Liver (tissue), 9 donors: ENCODE data around the gene WEE1. TPM values are rescaled to one million over a fixed set of nuclear protein-coding genes. Genes with fewer than 3 reads are reported as not detected.
A peak's percentile ranks its signal among the peaks of the same experiment; 100 is the strongest.

ENCODE experiments used
- DNase-seq: peaks from one replicate; pipeline ENCODE4 v3.0.0-alpha.2; 2017; ENCODE audit warnings: low spot score
- H3K27ac ChIP-seq, 2 donors: one replicate each; pipeline ENCODE4 v1.7.0; 2013; ENCODE audit warnings: inconsistent platforms in 2 of 2, low read length in 2 of 2, control low read depth in 1 of 2, low read depth in 1 of 2, mild to moderate bottlenecking in 1 of 2
- H3K27me3 ChIP-seq, 4 donors: one replicate each; pipeline versions ENCODE4 v1.6.1 to v1.7.0; 2013; ENCODE audit warnings: low read length in 3 of 4, inconsistent platforms in 1 of 4, mild to moderate bottlenecking in 1 of 4, moderate library complexity in 1 of 4; ENCODE audit not compliant: control insufficient read depth in 4 of 4, insufficient read depth in 4 of 4
- H3K36me3 ChIP-seq, 4 donors: one replicate each; pipeline versions ENCODE4 v1.6.1 to v1.7.0; 2013; ENCODE audit warnings: low read length in 3 of 4, mild to moderate bottlenecking in 3 of 4, low read depth in 1 of 4, moderate library complexity in 1 of 4; ENCODE audit not compliant: control insufficient read depth in 4 of 4, insufficient read depth in 3 of 4
- H3K4me1 ChIP-seq, 4 donors: one replicate each; pipeline versions ENCODE4 v1.6.1 to v1.7.0; 2013; ENCODE audit warnings: low read length in 3 of 4, mild to moderate bottlenecking in 3 of 4, moderate library complexity in 1 of 4; ENCODE audit not compliant: control insufficient read depth in 4 of 4, insufficient read depth in 4 of 4
- H3K4me3 ChIP-seq, 3 donors: one replicate each; pipeline versions ENCODE4 v1.6.1 to v1.7.0; 2013; ENCODE audit warnings: low read length in 3 of 3, control low read depth in 1 of 3, low read depth in 1 of 3, mild to moderate bottlenecking in 1 of 3
- H3K9ac ChIP-seq, 2 donors: one replicate each; pipeline ENCODE4 v1.7.0; 2013; ENCODE audit warnings: low read length in 2 of 2, mild to moderate bottlenecking in 2 of 2, moderate library complexity in 2 of 2, control low read depth in 1 of 2, low read depth in 1 of 2
- H3K9me3 ChIP-seq, 4 donors: one replicate each; pipeline versions ENCODE4 v1.6.1 to v1.7.0; 2013; ENCODE audit warnings: low read length in 3 of 4; ENCODE audit not compliant: control insufficient read depth in 4 of 4
- CTCF ChIP-seq: fragments of 150-350 bp; IDR thresholded peaks from 2 replicates; pipeline ENCODE4 v1.5.1; 2017; ENCODE audit warnings: improper control_type of control experiment, low read depth, low read length; ENCODE audit not compliant: missing input control
- FOXA1 ChIP-seq: IDR thresholded peaks from 2 replicates; pipeline ENCODE4 v1.6.1; 2016; ENCODE audit warnings: antibody characterized with exemption
- GABPA ChIP-seq, 2 donors: IDR thresholded peaks in 1 of 2; conservative IDR thresholded peaks in 1 of 2; 2 replicates each; pipeline ENCODE4 v1.6.1; 2016; ENCODE audit warnings: antibody characterized with exemption in 2 of 2, mild to moderate bottlenecking in 1 of 2, moderate library complexity in 1 of 2
- HNF4A ChIP-seq, 2 donors: conservative IDR thresholded peaks; 2 replicates each; pipeline ENCODE4 v1.6.1; 2016; ENCODE audit warnings: antibody characterized with exemption in 2 of 2, mild to moderate bottlenecking in 2 of 2
- HNF4G ChIP-seq: IDR thresholded peaks from 2 replicates; pipeline ENCODE4 v1.6.1; 2016; ENCODE audit warnings: antibody characterized with exemption
- JUND ChIP-seq, 2 donors: IDR thresholded peaks; 2 replicates each; pipeline ENCODE4 v1.6.1; 2016; ENCODE audit warnings: antibody characterized with exemption in 2 of 2
- MAX ChIP-seq: IDR thresholded peaks from 2 replicates; pipeline ENCODE4 v1.6.1; 2016; ENCODE audit warnings: antibody characterized with exemption
- NR2F2 ChIP-seq: IDR thresholded peaks from 2 replicates; pipeline ENCODE4 v1.6.1; 2016; ENCODE audit warnings: antibody characterized with exemption
- RAD21 ChIP-seq, 2 donors: IDR thresholded peaks; 2 replicates each; pipeline ENCODE4 v1.6.1; 2016; ENCODE audit warnings: antibody characterized with exemption in 2 of 2, mild to moderate bottlenecking in 2 of 2
- SP1 ChIP-seq: IDR thresholded peaks from 2 replicates; pipeline ENCODE4 v1.6.1; 2018; ENCODE audit warnings: antibody characterized with exemption, mild to moderate bottlenecking
- TAF1 ChIP-seq: conservative IDR thresholded peaks from 2 replicates; pipeline ENCODE4 v1.6.1; 2016; ENCODE audit warnings: antibody characterized with exemption, mild to moderate bottlenecking
- ZBTB33 ChIP-seq: IDR thresholded peaks from 2 replicates; pipeline ENCODE4 v1.6.1; 2016; ENCODE audit warnings: antibody characterized with exemption
- WGBS: extraction: QIAGEN DNeasy Blood & Tissue Kit; methylation state at CpG from one replicate; pipeline ENCODE4 v1.1.7; 2013; 5-methylcytosine and 5-hydroxymethylcytosine counted together
- polyA plus RNA-seq, 2 donors: library from polyadenylated mRNA; stranded (reverse) in 1 of 2; unstranded in 1 of 2; fragments of 200-250 nt in 1 of 2; fragments of >200 nt in 1 of 2; fragmentation: Nextera tagmentation in 1 of 2; extraction: Ambion mirVana in 1 of 2; gene quantifications; one replicate each; pipeline versions ENCODE4 v1.2.1 to v1.2.3, GENCODE V29; 2013 to 2015
- total RNA-seq, 2 donors: library from RNA; depleted of rRNA; stranded (reverse); fragments of >200 nt; gene quantifications; one replicate each; pipeline ENCODE4 v1.2.3, GENCODE V29; 2014
- TF ChIP-seq, protein P1 (sequence below): IDR thresholded peaks from 2 replicates; pipeline ENCODE4 v1.6.1; 2016; ENCODE audit warnings: antibody characterized with exemption, mild to moderate bottlenecking
- donor health status: healthy.
- donor health status: healthy.
- donor health status: healthy.
- donor health status: healthy.
- donor health status: healthy.

The WEE1 gene
- total and polyA plus RNA-seq, 4 donors = 3.5 to 39.6 (median 7.1) TPM

- Histone ChIP-seq H3K27me3 (no peaks in the 10 kb centered on the region), H3K4me1 (no peaks in the 10 kb centered on the region), H3K36me3 (no peaks in the 10 kb centered on the region), H3K27ac (no peak overlapping the region), H3K9me3 (no peaks in the 10 kb centered on the region), H3K4me3 (no peak overlapping the region), H3K9ac (no peak overlapping the region)
- WGBS = 91% methylated on average over 5 of the region's 5 CpGs
- no peak for DNase-seq
- TF ChIP-seq JUND (IDR thresholded peaks at IDR 0.05) = no peak
- TF ChIP-seq SP1 = no peak
- no peak for TF ChIP-seq HNF4A (conservative IDR thresholded peaks at IDR 0.05)
- TF ChIP-seq MAX = no peak
- TF ChIP-seq FOXA1 = no peak
- no peak for TF ChIP-seq HNF4G
- no peak for TF ChIP-seq GABPA (IDR thresholded peaks at IDR 0.05 in 1 of 2, conservative IDR thresholded peaks at IDR 0.05 in 1 of 2)
Measured at GRCh38 chr11:9533736-9534473, 39.6 kb upstream of the WEE1 start.

- peak; percentile 88 for DNase-seq
- no peaks in the 10 kb centered on the region for H3K9me3 ChIP-seq
- no peaks in the 10 kb centered on the region for H3K4me1 ChIP-seq
- no peak overlapping the region for H3K4me3 ChIP-seq
- no peak overlapping the region for H3K27ac ChIP-seq
- H3K27me3 ChIP-seq = no peaks in the 10 kb centered on the region
- H3K9ac ChIP-seq = no peak overlapping the region
- H3K36me3 ChIP-seq = no peaks in the 10 kb centered on the region
- TF ChIP-seq TAF1 (no peak), GABPA (IDR thresholded peaks at IDR 0.05 in 1 of 2, conservative IDR thresholded peaks at IDR 0.05 in 1 of 2) (no peak), CTCF (peak; percentile 86), RAD21 (IDR thresholded peaks at IDR 0.05) (peak; percentile 87 to 93)
- WGBS = 76% methylated on average over 6 of the region's 6 CpGs
Measured at GRCh38 chr11:9535189-9535781, 38.2 kb upstream of the WEE1 start.

- DNase-seq = no peak
- TF ChIP-seq FOXA1 = no peak
- no peak for TF ChIP-seq HNF4A (conservative IDR thresholded peaks at IDR 0.05)
- TF ChIP-seq MAX = no peak
- no peak for TF ChIP-seq NR2F2
- TF ChIP-seq CTCF = no peak
- TF ChIP-seq, protein P1, sequence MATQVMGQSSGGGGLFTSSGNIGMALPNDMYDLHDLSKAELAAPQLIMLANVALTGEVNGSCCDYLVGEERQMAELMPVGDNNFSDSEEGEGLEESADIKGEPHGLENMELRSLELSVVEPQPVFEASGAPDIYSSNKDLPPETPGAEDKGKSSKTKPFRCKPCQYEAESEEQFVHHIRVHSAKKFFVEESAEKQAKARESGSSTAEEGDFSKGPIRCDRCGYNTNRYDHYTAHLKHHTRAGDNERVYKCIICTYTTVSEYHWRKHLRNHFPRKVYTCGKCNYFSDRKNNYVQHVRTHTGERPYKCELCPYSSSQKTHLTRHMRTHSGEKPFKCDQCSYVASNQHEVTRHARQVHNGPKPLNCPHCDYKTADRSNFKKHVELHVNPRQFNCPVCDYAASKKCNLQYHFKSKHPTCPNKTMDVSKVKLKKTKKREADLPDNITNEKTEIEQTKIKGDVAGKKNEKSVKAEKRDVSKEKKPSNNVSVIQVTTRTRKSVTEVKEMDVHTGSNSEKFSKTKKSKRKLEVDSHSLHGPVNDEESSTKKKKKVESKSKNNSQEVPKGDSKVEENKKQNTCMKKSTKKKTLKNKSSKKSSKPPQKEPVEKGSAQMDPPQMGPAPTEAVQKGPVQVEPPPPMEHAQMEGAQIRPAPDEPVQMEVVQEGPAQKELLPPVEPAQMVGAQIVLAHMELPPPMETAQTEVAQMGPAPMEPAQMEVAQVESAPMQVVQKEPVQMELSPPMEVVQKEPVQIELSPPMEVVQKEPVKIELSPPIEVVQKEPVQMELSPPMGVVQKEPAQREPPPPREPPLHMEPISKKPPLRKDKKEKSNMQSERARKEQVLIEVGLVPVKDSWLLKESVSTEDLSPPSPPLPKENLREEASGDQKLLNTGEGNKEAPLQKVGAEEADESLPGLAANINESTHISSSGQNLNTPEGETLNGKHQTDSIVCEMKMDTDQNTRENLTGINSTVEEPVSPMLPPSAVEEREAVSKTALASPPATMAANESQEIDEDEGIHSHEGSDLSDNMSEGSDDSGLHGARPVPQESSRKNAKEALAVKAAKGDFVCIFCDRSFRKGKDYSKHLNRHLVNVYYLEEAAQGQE = no peak
- no peak for TF ChIP-seq ZBTB33
- no peaks in the 10 kb centered on the region for H3K36me3 ChIP-seq
- H3K4me3 ChIP-seq = no peak overlapping the region
- H3K9me3 ChIP-seq = no peaks in the 10 kb centered on the region
- no peak overlapping the region for H3K27ac ChIP-seq
- no peaks in the 10 kb centered on the region for H3K27me3 ChIP-seq
- no peaks in the 10 kb centered on the region for H3K4me1 ChIP-seq
- WGBS = 97% methylated on average over 2 of the region's 2 CpGs
- H3K9ac ChIP-seq = no peak overlapping the region
Measured at GRCh38 chr11:9538548-9538947, 34.9 kb upstream of the WEE1 start.
